ENCODE data around the gene VRK3. TPM values are rescaled to one million over a fixed set of nuclear protein-coding genes. Genes with fewer than 3 reads are reported as not detected.
"Not testable (repeated sequence)": the region's sequence is repeated elsewhere in the genome, so short reads cannot be mapped to it uniquely, and the experiment has no call there.

Gene VRK3
- 33.4 to 39.2 TPM (median 39.1 TPM) in 3 replicates for total RNA-seq (2021)
- Bru-seq, nascent RNA = percentile 58 among the genes with signal in this experiment
- long read RNA-seq, experiment 1, transcript VRK3-201 (15 exons, 1,938 nt) = minor isoform, 7 of 96 reads
- long read RNA-seq, experiment 1, transcript VRK3-202 (14 exons, 1,749 nt) = minor isoform, 6 of 96 reads
- long read RNA-seq, experiment 1, transcript VRK3-217 (15 exons, 2,126 nt) = major isoform, 39 of 96 reads
- long read RNA-seq, experiment 1, partial matches to known transcripts = 16 of 96 reads
- long read RNA-seq, experiment 1, other reads (novel, unspliced or antisense) = 25 of 96 reads
- long read RNA-seq, experiment 2, partial matches to known transcripts = 29 of 46 reads
- long read RNA-seq, experiment 2, other reads (novel, unspliced or antisense) = 12 of 46 reads
- long read RNA-seq, experiment 3, transcript VRK3-201 (15 exons, 1,938 nt) = minor isoform, 6 of 56 reads
- long read RNA-seq, experiment 3, transcript VRK3-217 (15 exons, 2,126 nt) = major isoform, 11 of 56 reads
- long read RNA-seq, experiment 3, partial matches to known transcripts = 7 of 56 reads
- long read RNA-seq, experiment 3, other reads (novel, unspliced or antisense) = 26 of 56 reads

- POLR2A ChIA-PET = no interaction called here
- Mint-ChIP-seq H3K4me3 (peak within 1 kb of the TSS; percentile 95), H3K9me3 (no peaks in the 10 kb centered on the region), H3K36me3 (peaks cover 10% of the 10 kb centered on the region), H3K27me3 (ENCODE audit: low read depth) (peaks cover 3% of the 10 kb centered on the region; the same call in 1 of the 2 replicates), H3K4me1 (peaks cover 18% of the 10 kb centered on the region), H3K27ac (peak within 1 kb of the TSS; percentile 95)
- peak; percentile 90 for ATAC-seq
- DNase-seq (ENCODE audit: low spot score) = peak; percentile 99
- CTCF ChIA-PET = interaction anchor here (0.6 to 1.9 kb wide), 6 partner anchors 16 to 215 kb away, joined by 3 to 16 read pairs (median 4); no protein-coding TSS in a partner anchor
- 0 out of 2 replicates have a peak, but pooled peaks have one; percentile 15 for TF ChIP-seq PRDM15 (CRISPR knock-in tag; IDR thresholded peaks at IDR 0.05)
- TF ChIP-seq ZNF416 (CRISPR knock-in tag; IDR thresholded peaks at IDR 0.05) = peak; percentile 89
- TF ChIP-seq, protein P1, sequence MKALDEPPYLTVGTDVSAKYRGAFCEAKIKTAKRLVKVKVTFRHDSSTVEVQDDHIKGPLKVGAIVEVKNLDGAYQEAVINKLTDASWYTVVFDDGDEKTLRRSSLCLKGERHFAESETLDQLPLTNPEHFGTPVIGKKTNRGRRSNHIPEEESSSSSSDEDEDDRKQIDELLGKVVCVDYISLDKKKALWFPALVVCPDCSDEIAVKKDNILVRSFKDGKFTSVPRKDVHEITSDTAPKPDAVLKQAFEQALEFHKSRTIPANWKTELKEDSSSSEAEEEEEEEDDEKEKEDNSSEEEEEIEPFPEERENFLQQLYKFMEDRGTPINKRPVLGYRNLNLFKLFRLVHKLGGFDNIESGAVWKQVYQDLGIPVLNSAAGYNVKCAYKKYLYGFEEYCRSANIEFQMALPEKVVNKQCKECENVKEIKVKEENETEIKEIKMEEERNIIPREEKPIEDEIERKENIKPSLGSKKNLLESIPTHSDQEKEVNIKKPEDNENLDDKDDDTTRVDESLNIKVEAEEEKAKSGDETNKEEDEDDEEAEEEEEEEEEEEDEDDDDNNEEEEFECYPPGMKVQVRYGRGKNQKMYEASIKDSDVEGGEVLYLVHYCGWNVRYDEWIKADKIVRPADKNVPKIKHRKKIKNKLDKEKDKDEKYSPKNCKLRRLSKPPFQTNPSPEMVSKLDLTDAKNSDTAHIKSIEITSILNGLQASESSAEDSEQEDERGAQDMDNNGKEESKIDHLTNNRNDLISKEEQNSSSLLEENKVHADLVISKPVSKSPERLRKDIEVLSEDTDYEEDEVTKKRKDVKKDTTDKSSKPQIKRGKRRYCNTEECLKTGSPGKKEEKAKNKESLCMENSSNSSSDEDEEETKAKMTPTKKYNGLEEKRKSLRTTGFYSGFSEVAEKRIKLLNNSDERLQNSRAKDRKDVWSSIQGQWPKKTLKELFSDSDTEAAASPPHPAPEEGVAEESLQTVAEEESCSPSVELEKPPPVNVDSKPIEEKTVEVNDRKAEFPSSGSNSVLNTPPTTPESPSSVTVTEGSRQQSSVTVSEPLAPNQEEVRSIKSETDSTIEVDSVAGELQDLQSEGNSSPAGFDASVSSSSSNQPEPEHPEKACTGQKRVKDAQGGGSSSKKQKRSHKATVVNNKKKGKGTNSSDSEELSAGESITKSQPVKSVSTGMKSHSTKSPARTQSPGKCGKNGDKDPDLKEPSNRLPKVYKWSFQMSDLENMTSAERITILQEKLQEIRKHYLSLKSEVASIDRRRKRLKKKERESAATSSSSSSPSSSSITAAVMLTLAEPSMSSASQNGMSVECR (CRISPR knock-in tag; IDR thresholded peaks at IDR 0.05; ENCODE audit: borderline replicate concordance) = peak; percentile 76; the same call in 1 of the 2 replicates
- 0 out of 2 replicates have a peak, but pooled peaks have one; percentile 44 for TF ChIP-seq SP1 (CRISPR knock-in tag; conservative IDR thresholded peaks at IDR 0.05)
- TF ChIP-seq SMAD3 (CRISPR knock-in tag; IDR thresholded peaks at IDR 0.05; ENCODE audit: borderline replicate concordance) = no peak
- TF ChIP-seq USF2 (CRISPR knock-in tag; IDR thresholded peaks at IDR 0.05) = peak; percentile 31; the same call in 1 of the 2 replicates
- TF ChIP-seq ZNF232 (CRISPR knock-in tag; IDR thresholded peaks at IDR 0.05) = peak; percentile 31; the same call in 1 of the 2 replicates
- peak; percentile 51; the same call in 1 of the 2 replicates for TF ChIP-seq CREM (CRISPR knock-in tag; IDR thresholded peaks at IDR 0.05)
- TF ChIP-seq, protein P2, sequence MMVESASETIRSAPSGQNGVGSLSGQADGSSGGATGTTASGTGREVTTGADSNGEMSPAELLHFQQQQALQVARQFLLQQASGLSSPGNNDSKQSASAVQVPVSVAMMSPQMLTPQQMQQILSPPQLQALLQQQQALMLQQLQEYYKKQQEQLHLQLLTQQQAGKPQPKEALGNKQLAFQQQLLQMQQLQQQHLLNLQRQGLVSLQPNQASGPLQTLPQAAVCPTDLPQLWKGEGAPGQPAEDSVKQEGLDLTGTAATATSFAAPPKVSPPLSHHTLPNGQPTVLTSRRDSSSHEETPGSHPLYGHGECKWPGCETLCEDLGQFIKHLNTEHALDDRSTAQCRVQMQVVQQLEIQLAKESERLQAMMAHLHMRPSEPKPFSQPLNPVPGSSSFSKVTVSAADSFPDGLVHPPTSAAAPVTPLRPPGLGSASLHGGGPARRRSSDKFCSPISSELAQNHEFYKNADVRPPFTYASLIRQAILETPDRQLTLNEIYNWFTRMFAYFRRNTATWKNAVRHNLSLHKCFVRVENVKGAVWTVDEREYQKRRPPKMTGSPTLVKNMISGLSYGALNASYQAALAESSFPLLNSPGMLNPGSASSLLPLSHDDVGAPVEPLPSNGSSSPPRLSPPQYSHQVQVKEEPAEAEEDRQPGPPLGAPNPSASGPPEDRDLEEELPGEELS (CRISPR knock-in tag; IDR thresholded peaks at IDR 0.05) = no peak
- TF ChIP-seq FOXP1 (CRISPR knock-in tag; IDR thresholded peaks at IDR 0.05; ENCODE audit: borderline replicate concordance) = 0 out of 2 replicates have a peak, but pooled peaks have one; percentile 13
- peak; percentile 72 for TF ChIP-seq NFYB (CRISPR knock-in tag; conservative IDR thresholded peaks at IDR 0.05; ENCODE audit: low read depth)
- TF ChIP-seq ZNF423 (CRISPR knock-in tag; IDR thresholded peaks at IDR 0.05) = no peak
Observed at GRCh38 chr19:50025022-50025793, at the start of gene VRK3. Gene VRK3, minus strand, starts transcription at chr19:50025372. Its CDS starts 9,210 bp downstream, at chr19:50016162.

GRCh38 chr19:50068382-50068781 is 43.2 kb upstream of the VRK3 start:
- peaks cover 17% of the 10 kb centered on the region for H3K36me3 Mint-ChIP-seq
- ATAC-seq; DNase-seq (ENCODE audit: low spot score); H3K4me1 Mint-ChIP-seq; H3K27ac Mint-ChIP-seq; POLR2A ChIA-PET; CTCF ChIA-PET; H3K27me3 Mint-ChIP-seq (ENCODE audit: low read depth); H3K4me3 Mint-ChIP-seq: not testable (repeated sequence)
- peaks cover 48% of the 10 kb centered on the region for H3K9me3 Mint-ChIP-seq

Measured in WTC11 (cell line).